Esophagus squamous epithelium (tissue), 4 donors: ENCODE data around the gene ABHD4.

ENCODE experiments used
- CTCF ChIP-seq, 6 experiments: fragments of 450-650 bp in 4 of 6; fragments of 200-600 bp in 2 of 6; sonication (generic) in 2 of 6; IDR thresholded peaks; one replicate each; pipeline ENCODE4 v1.5.1; 2016 to 2019; ENCODE audit warnings: antibody characterized with exemption in 6 of 6, mild to moderate bottlenecking in 4 of 6, moderate library complexity in 4 of 6
- POLR2A ChIP-seq, 4 donors: fragments of 450-650 bp; IDR thresholded peaks; one replicate each; pipeline ENCODE4 v1.6.1; 2017; ENCODE audit warnings: antibody characterized with exemption in 4 of 4, mild to moderate bottlenecking in 4 of 4, moderate library complexity in 3 of 4

GRCh38 chr14:22630066-22630465, 32.0 kb downstream of the ABHD4 start:
- no peak for TF ChIP-seq CTCF (IDR thresholded peaks at IDR 0.05)
- no peak for TF ChIP-seq POLR2A (IDR thresholded peaks at IDR 0.05)
